Nephron (organoid): ENCODE data around the gene RBM19.
A peak's percentile ranks its signal among the peaks of the same experiment; 100 is the strongest.

Experiments used
- H3K27ac Mint-ChIP-seq, 3 experiments: 2 replicates each; pipeline ENCODE4 v1.8.0; 2020; ENCODE audit warnings: mixed read lengths in 3 of 3, mild to moderate bottlenecking in 2 of 3, moderate library complexity in 1 of 3
- H3K27me3 Mint-ChIP-seq: 2 replicates; pipeline ENCODE4 v1.8.0; 2021; ENCODE audit warnings: low read depth, mild to moderate bottlenecking, moderate library complexity, mixed read lengths
- H3K36me3 Mint-ChIP-seq: 2 replicates; pipeline ENCODE4 v1.8.0; 2020; ENCODE audit warnings: low read depth, mixed read lengths
- H3K4me1 Mint-ChIP-seq: 2 replicates; pipeline ENCODE4 v1.8.0; 2020; ENCODE audit warnings: mixed read lengths
- H3K4me3 Mint-ChIP-seq, 3 experiments: 2 replicates each; pipeline ENCODE4 v1.8.0; 2020; ENCODE audit warnings: mild to moderate bottlenecking in 3 of 3, mixed read lengths in 3 of 3, moderate library complexity in 2 of 3
- H3K9me3 Mint-ChIP-seq: 2 replicates; pipeline ENCODE4 v1.8.0; 2020; ENCODE audit warnings: mixed read lengths
- CTCF ChIP-seq, 3 experiments: fragments of 200-600 bp; sonication (generic); IDR thresholded peaks; one replicate each; pipeline ENCODE4 v1.5.0; 2021; ENCODE audit warnings: antibody characterized with exemption in 3 of 3; ENCODE audit not compliant: unreplicated experiment in 3 of 3

Gene RBM19

DNA sequence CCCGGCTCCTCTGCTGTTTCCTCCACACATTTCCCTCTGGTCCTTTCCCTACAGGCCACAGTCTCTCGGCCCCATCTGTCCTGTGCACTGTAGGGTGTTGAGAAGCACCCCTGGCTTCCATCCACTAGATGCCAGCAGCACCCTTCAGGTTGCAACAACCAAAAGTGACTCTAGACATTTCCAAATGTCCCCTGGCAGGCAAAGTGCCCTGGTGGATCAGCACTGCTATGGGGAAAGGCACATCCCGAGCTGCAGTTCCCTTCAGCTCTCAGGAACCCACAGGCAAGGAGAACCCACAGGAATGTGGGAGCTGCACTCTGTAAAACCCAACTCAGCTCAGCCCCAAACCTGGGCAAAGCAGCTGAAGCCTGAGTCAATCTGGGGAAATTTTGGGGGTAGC, 77.0 kb downstream of the RBM19 start:
- Mint-ChIP-seq H3K9me3 (peaks cover 4% of the 10 kb centered on the region), H3K27me3 (peaks cover 22% of the 10 kb centered on the region), H3K36me3 (peaks cover 14% of the 10 kb centered on the region), H3K4me1 (peaks cover 36% of the 10 kb centered on the region), H3K27ac (peak overlapping the region in 1 of 3 experiments; percentile 1), H3K4me3 (no peak overlapping the region)
- TF ChIP-seq CTCF (IDR thresholded peaks at IDR 0.05; ENCODE audit: unreplicated experiment in 3 of 3): no peak

- TF ChIP-seq CTCF (IDR thresholded peaks at IDR 0.05; ENCODE audit: unreplicated experiment in 3 of 3): no peak
- Mint-ChIP-seq H3K4me3 (no peak overlapping the region), H3K9me3 (peaks cover 4% of the 10 kb centered on the region), H3K27ac (no peak overlapping the region), H3K4me1 (peaks cover 36% of the 10 kb centered on the region), H3K36me3 (peaks cover 20% of the 10 kb centered on the region), H3K27me3 (peaks cover 26% of the 10 kb centered on the region)
Measured at GRCh38 chr12:113888435-113888834, 77.7 kb downstream of the RBM19 start.

DNA sequence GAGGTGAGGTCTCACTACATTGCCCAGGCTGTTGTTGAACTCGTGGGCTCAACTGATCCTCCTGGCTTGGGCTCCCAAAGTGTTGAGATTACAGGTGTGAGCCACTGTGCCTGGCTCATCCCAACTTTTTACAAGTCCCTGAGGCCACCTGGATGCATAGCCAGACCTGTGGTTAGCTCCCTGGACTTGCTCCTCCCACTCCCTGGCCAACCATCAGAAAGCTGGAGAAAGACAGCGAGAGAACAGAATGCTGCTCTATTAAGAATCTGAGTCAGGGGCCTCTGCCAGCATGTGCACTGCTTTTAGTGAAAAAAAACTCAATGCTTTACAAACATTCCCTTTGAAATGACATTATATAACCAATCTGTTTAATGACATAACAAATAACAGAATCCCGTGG, 78.2 kb downstream of the RBM19 start:
- H3K27ac Mint-ChIP-seq: no peak overlapping the region
- peaks cover 26% of the 10 kb centered on the region for H3K27me3 Mint-ChIP-seq
- peaks cover 24% of the 10 kb centered on the region for H3K36me3 Mint-ChIP-seq
- no peak for TF ChIP-seq CTCF (IDR thresholded peaks at IDR 0.05; ENCODE audit: unreplicated experiment in 3 of 3)
- peaks cover 4% of the 10 kb centered on the region for H3K9me3 Mint-ChIP-seq
- H3K4me3 Mint-ChIP-seq: no peak overlapping the region
- peaks cover 36% of the 10 kb centered on the region for H3K4me1 Mint-ChIP-seq

- H3K36me3 Mint-ChIP-seq: peaks cover 27% of the 10 kb centered on the region
- no peak for TF ChIP-seq CTCF (IDR thresholded peaks at IDR 0.05; ENCODE audit: unreplicated experiment in 3 of 3)
- peaks cover 19% of the 10 kb centered on the region for H3K27me3 Mint-ChIP-seq
- no peak overlapping the region for H3K27ac Mint-ChIP-seq
- H3K4me3 Mint-ChIP-seq: peak overlapping the region in 1 of 3 experiments; percentile 25
- peaks cover 33% of the 10 kb centered on the region for H3K4me1 Mint-ChIP-seq
- H3K9me3 Mint-ChIP-seq: peaks cover 4% of the 10 kb centered on the region
Measured at GRCh38 chr12:113886721-113887120, 79.4 kb downstream of the RBM19 start.

GRCh38 chr12:113884392-113884791, 81.7 kb downstream of the RBM19 start:
- no peak for TF ChIP-seq CTCF (IDR thresholded peaks at IDR 0.05; ENCODE audit: unreplicated experiment in 3 of 3)
- H3K36me3 Mint-ChIP-seq: peaks cover 27% of the 10 kb centered on the region
- no peak overlapping the region for H3K27ac Mint-ChIP-seq

DNA sequence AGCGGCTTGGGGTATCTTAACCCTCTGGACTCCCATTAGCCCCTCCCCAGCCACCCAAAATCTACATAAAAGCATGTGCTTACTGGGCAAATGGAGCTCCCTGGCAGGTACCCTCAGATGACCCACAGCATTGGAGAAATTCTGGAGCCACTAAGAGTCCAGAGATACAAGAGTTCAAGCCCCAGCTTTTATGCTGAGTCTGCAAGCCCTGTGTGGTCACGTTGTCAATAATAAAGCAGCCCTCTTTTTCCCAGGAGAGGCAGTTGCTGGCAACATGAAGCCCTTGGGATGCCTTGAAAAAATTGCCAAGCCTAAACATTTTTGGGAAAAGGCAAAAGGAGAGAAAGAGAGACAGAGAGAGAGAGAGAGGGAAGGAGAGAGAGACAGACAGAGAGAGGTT, 83.4 kb downstream of the RBM19 start:
- no peak for TF ChIP-seq CTCF (IDR thresholded peaks at IDR 0.05; ENCODE audit: unreplicated experiment in 3 of 3)
- Mint-ChIP-seq H3K27me3 (peaks cover 19% of the 10 kb centered on the region), H3K9me3 (peaks cover 4% of the 10 kb centered on the region), H3K4me3 (no peak overlapping the region), H3K27ac (no peak overlapping the region), H3K4me1 (peaks cover 23% of the 10 kb centered on the region), H3K36me3 (peaks cover 32% of the 10 kb centered on the region)

More at GRCh38 chr12:113884392-113884791, 81.7 kb downstream of the RBM19 start:
- Mint-ChIP-seq H3K4me3 (no peak overlapping the region), H3K4me1 (peaks cover 30% of the 10 kb centered on the region), H3K27me3 (peaks cover 25% of the 10 kb centered on the region), H3K9me3 (peaks cover 4% of the 10 kb centered on the region)
